SU-DHL-6 (cell line): ENCODE results near the gene PLEKHM2.

Source experiments
- H2AFZ ChIP-seq: fragments of 200-600 bp; sonication (generic); 2 replicates; pipeline ENCODE4 v1.6.1; 2014; ENCODE audit warnings: low read depth, mild to moderate bottlenecking, moderate library complexity, mixed read lengths, antibody characterized with exemption, low read length; ENCODE audit not compliant: severe bottlenecking
- H3F3A ChIP-seq: fragments of 200-600 bp; shearing (Covaris generic); 2 replicates; pipeline ENCODE4 v1.6.0; 2016; ENCODE audit warnings: antibody characterized with exemption, mild to moderate bottlenecking; ENCODE audit not compliant: insufficient read depth
- H3K27ac ChIP-seq: fragments of 200-600 bp; sonication (generic); 2 replicates; pipeline ENCODE4 v1.5.1; 2016; ENCODE audit warnings: low read depth, mild to moderate bottlenecking, low read length, moderate library complexity, mixed read lengths
- H3K27me3 ChIP-seq: fragments of 200-600 bp; sonication (generic), shearing (Covaris generic); 2 replicates; pipeline ENCODE4 v1.6.0; 2014; ENCODE audit warnings: mild to moderate bottlenecking, low read length
- H3K36me3 ChIP-seq: fragments of 200-600 bp; sonication (generic); 2 replicates; pipeline ENCODE4 v1.6.1; 2014; ENCODE audit warnings: mild to moderate bottlenecking, low read length, mixed read lengths
- H3K4me2 ChIP-seq: fragments of 300-600, 200-600 bp; shearing (Covaris generic), sonication (generic); 2 replicates; pipeline ENCODE4 v1.6.0; 2014; ENCODE audit warnings: low read length, low read depth, mild to moderate bottlenecking; ENCODE audit not compliant: poor library complexity, severe bottlenecking
- H3K4me3 ChIP-seq: fragments of 200-600 bp; sonication (generic); 2 replicates; pipeline ENCODE4 v1.5.1; 2014; ENCODE audit warnings: antibody characterized with exemption, low read length, mild to moderate bottlenecking, mixed read lengths; ENCODE audit not compliant: insufficient read depth, poor library complexity, severe bottlenecking
- H3K79me2 ChIP-seq: fragments of 200-600 bp; sonication (generic); 2 replicates; pipeline ENCODE4 v1.6.1; 2014; ENCODE audit warnings: mild to moderate bottlenecking, low read length, moderate library complexity; ENCODE audit not compliant: insufficient read depth
- H3K9ac ChIP-seq: fragments of 200-600 bp; sonication (generic); 2 replicates; pipeline ENCODE4 v1.7.0; 2014; ENCODE audit warnings: mild to moderate bottlenecking, low read length
- H3K9me2 ChIP-seq: fragments of 200-600 bp; sonication (generic); replicated peaks from 2 replicates; pipeline ENCODE4 v1.6.1; 2014; ENCODE audit warnings: low read length; ENCODE audit not compliant: insufficient read depth
- H3K9me3 ChIP-seq: fragments of 200-600 bp; sonication (generic); 2 replicates; pipeline ENCODE4 v1.6.1; 2014; ENCODE audit warnings: low read length, mixed read lengths; ENCODE audit not compliant: insufficient read depth
- H4K20me1 ChIP-seq: fragments of 200-600 bp; sonication (generic); 2 replicates; pipeline ENCODE4 v1.6.1; 2014; ENCODE audit warnings: low read depth, mild to moderate bottlenecking, antibody characterized with exemption, low read length, moderate library complexity, mixed read lengths
- CTCF ChIP-seq: fragments of 200-600 bp; sonication (generic); IDR thresholded peaks from one replicate; pipeline ENCODE4 v1.5.1; 2017; ENCODE audit warnings: antibody characterized with exemption, mild to moderate bottlenecking, low read length, moderate library complexity; ENCODE audit not compliant: insufficient read depth, poor library complexity, severe bottlenecking
- EZH2phosphoT487 ChIP-seq: fragments of 200-600 bp; sonication (generic), shearing (Covaris generic); conservative IDR thresholded peaks from 2 replicates; pipeline ENCODE4 v1.6.1; 2018; ENCODE audit warnings: mild to moderate bottlenecking, antibody characterized with exemption, low read length, moderate library complexity, mixed read lengths

Gene PLEKHM2

GRCh38 chr1:15722411-15722810 is 38.3 kb downstream of the PLEKHM2 start:
- no peak overlapping the region for H3K4me2 ChIP-seq

GRCh38 chr1:15722836-15723532 is 38.9 kb downstream of the PLEKHM2 start:
- H3K27me3 ChIP-seq, result no peaks in the 10 kb centered on the region
- no peaks in the 10 kb centered on the region for H4K20me1 ChIP-seq
- no peaks in the 10 kb centered on the region for H3K9me2 ChIP-seq
- H3K9me3 ChIP-seq, result no peaks in the 10 kb centered on the region
- H3K79me2 ChIP-seq, result no peaks in the 10 kb centered on the region
- H2AFZ ChIP-seq, result no peak overlapping the region
- no peak overlapping the region for H3K27ac ChIP-seq
- no peak overlapping the region for H3K4me3 ChIP-seq
- no peaks in the 10 kb centered on the region for H3K36me3 ChIP-seq
- no peak overlapping the region for H3K9ac ChIP-seq
- H3F3A ChIP-seq, result no peaks in the 10 kb centered on the region
- no peak overlapping the region for H3K4me2 ChIP-seq
- TF ChIP-seq EZH2phosphoT487, result no peak
- no peak for TF ChIP-seq CTCF

More at GRCh38 chr1:15722411-15722810, 38.3 kb downstream of the PLEKHM2 start:
- H3K27ac ChIP-seq, result no peak overlapping the region
- no peaks in the 10 kb centered on the region for H3K27me3 ChIP-seq
- H3K9me3 ChIP-seq, result no peaks in the 10 kb centered on the region
- no peaks in the 10 kb centered on the region for H3K36me3 ChIP-seq
- no peaks in the 10 kb centered on the region for H4K20me1 ChIP-seq
- no peak overlapping the region for H3K4me3 ChIP-seq
- H3K9me2 ChIP-seq, result no peaks in the 10 kb centered on the region
- no peak overlapping the region for H3K9ac ChIP-seq
- H3F3A ChIP-seq, result no peaks in the 10 kb centered on the region
- no peak for TF ChIP-seq EZH2phosphoT487
- TF ChIP-seq CTCF, result no peak
- no peaks in the 10 kb centered on the region for H3K79me2 ChIP-seq
- H2AFZ ChIP-seq, result no peak overlapping the region

GRCh38 chr1:15723631-15724246 is 39.6 kb downstream of the PLEKHM2 start:
- no peaks in the 10 kb centered on the region for H3K36me3 ChIP-seq
- no peaks in the 10 kb centered on the region for H3K9me2 ChIP-seq
- no peaks in the 10 kb centered on the region for H3K27me3 ChIP-seq
- H3K27ac ChIP-seq, result no peak overlapping the region
- H3K4me2 ChIP-seq, result no peak overlapping the region
- no peaks in the 10 kb centered on the region for H3K79me2 ChIP-seq
- no peak overlapping the region for H3K9ac ChIP-seq
- no peak overlapping the region for H2AFZ ChIP-seq
- H4K20me1 ChIP-seq, result no peaks in the 10 kb centered on the region
- TF ChIP-seq EZH2phosphoT487 (no peak), CTCF (no peak)
- H3K9me3 ChIP-seq, result no peaks in the 10 kb centered on the region
- no peaks in the 10 kb centered on the region for H3F3A ChIP-seq
- H3K4me3 ChIP-seq, result no peak overlapping the region
